Liver (tissue), 9 donors: ENCODE measurements around the gene CDC42BPB. TPM values are rescaled to one million over a fixed set of nuclear protein-coding genes. Genes with fewer than 3 reads are reported as not detected.

Experiments
- DNase-seq: peaks from one replicate; pipeline ENCODE4 v3.0.0-alpha.2; 2017; ENCODE audit warnings: low spot score
- H3K27ac ChIP-seq, 2 donors: one replicate each; pipeline ENCODE4 v1.7.0; 2013; ENCODE audit warnings: inconsistent platforms in 2 of 2, low read length in 2 of 2, control low read depth in 1 of 2, low read depth in 1 of 2, mild to moderate bottlenecking in 1 of 2
- H3K27me3 ChIP-seq, 4 donors: one replicate each; pipeline versions ENCODE4 v1.6.1 to v1.7.0; 2013; ENCODE audit warnings: low read length in 3 of 4, inconsistent platforms in 1 of 4, mild to moderate bottlenecking in 1 of 4, moderate library complexity in 1 of 4; ENCODE audit not compliant: control insufficient read depth in 4 of 4, insufficient read depth in 4 of 4
- H3K36me3 ChIP-seq, 4 donors: one replicate each; pipeline versions ENCODE4 v1.6.1 to v1.7.0; 2013; ENCODE audit warnings: low read length in 3 of 4, mild to moderate bottlenecking in 3 of 4, low read depth in 1 of 4, moderate library complexity in 1 of 4; ENCODE audit not compliant: control insufficient read depth in 4 of 4, insufficient read depth in 3 of 4
- H3K4me1 ChIP-seq, 4 donors: one replicate each; pipeline versions ENCODE4 v1.6.1 to v1.7.0; 2013; ENCODE audit warnings: low read length in 3 of 4, mild to moderate bottlenecking in 3 of 4, moderate library complexity in 1 of 4; ENCODE audit not compliant: control insufficient read depth in 4 of 4, insufficient read depth in 4 of 4
- H3K4me3 ChIP-seq, 3 donors: one replicate each; pipeline versions ENCODE4 v1.6.1 to v1.7.0; 2013; ENCODE audit warnings: low read length in 3 of 3, control low read depth in 1 of 3, low read depth in 1 of 3, mild to moderate bottlenecking in 1 of 3
- H3K9ac ChIP-seq, 2 donors: one replicate each; pipeline ENCODE4 v1.7.0; 2013; ENCODE audit warnings: low read length in 2 of 2, mild to moderate bottlenecking in 2 of 2, moderate library complexity in 2 of 2, control low read depth in 1 of 2, low read depth in 1 of 2
- H3K9me3 ChIP-seq, 4 donors: one replicate each; pipeline versions ENCODE4 v1.6.1 to v1.7.0; 2013; ENCODE audit warnings: low read length in 3 of 4; ENCODE audit not compliant: control insufficient read depth in 4 of 4
- ATF3 ChIP-seq: IDR thresholded peaks from 2 replicates; pipeline ENCODE4 v1.6.1; 2016; ENCODE audit warnings: antibody characterized with exemption
- CTCF ChIP-seq: fragments of 150-350 bp; IDR thresholded peaks from 2 replicates; pipeline ENCODE4 v1.5.1; 2017; ENCODE audit warnings: improper control_type of control experiment, low read depth, low read length; ENCODE audit not compliant: missing input control
- EGR1 ChIP-seq, 2 donors: IDR thresholded peaks; 2 replicates each; pipeline ENCODE4 v1.6.1; 2016 to 2018; ENCODE audit warnings: antibody characterized with exemption in 2 of 2, low read depth in 2 of 2
- GABPA ChIP-seq, 2 donors: IDR thresholded peaks in 1 of 2; conservative IDR thresholded peaks in 1 of 2; 2 replicates each; pipeline ENCODE4 v1.6.1; 2016; ENCODE audit warnings: antibody characterized with exemption in 2 of 2, mild to moderate bottlenecking in 1 of 2, moderate library complexity in 1 of 2
- HNF4A ChIP-seq, 2 donors: conservative IDR thresholded peaks; 2 replicates each; pipeline ENCODE4 v1.6.1; 2016; ENCODE audit warnings: antibody characterized with exemption in 2 of 2, mild to moderate bottlenecking in 2 of 2
- JUND ChIP-seq, 2 donors: IDR thresholded peaks; 2 replicates each; pipeline ENCODE4 v1.6.1; 2016; ENCODE audit warnings: antibody characterized with exemption in 2 of 2
- MAX ChIP-seq: IDR thresholded peaks from 2 replicates; pipeline ENCODE4 v1.6.1; 2016; ENCODE audit warnings: antibody characterized with exemption
- NR2F2 ChIP-seq: IDR thresholded peaks from 2 replicates; pipeline ENCODE4 v1.6.1; 2016; ENCODE audit warnings: antibody characterized with exemption
- RAD21 ChIP-seq, 2 donors: IDR thresholded peaks; 2 replicates each; pipeline ENCODE4 v1.6.1; 2016; ENCODE audit warnings: antibody characterized with exemption in 2 of 2, mild to moderate bottlenecking in 2 of 2
- RXRA ChIP-seq, 2 donors: IDR thresholded peaks; 2 replicates each; pipeline ENCODE4 v1.6.1; 2017 to 2018; ENCODE audit warnings: antibody characterized with exemption in 2 of 2, mild to moderate bottlenecking in 1 of 2
- TAF1 ChIP-seq: conservative IDR thresholded peaks from 2 replicates; pipeline ENCODE4 v1.6.1; 2016; ENCODE audit warnings: antibody characterized with exemption, mild to moderate bottlenecking
- ZBTB33 ChIP-seq: IDR thresholded peaks from 2 replicates; pipeline ENCODE4 v1.6.1; 2016; ENCODE audit warnings: antibody characterized with exemption
- WGBS: extraction: QIAGEN DNeasy Blood & Tissue Kit; methylation state at CpG from one replicate; pipeline ENCODE4 v1.1.7; 2013; 5-methylcytosine and 5-hydroxymethylcytosine counted together
- polyA plus RNA-seq, 2 donors: library from polyadenylated mRNA; stranded (reverse) in 1 of 2; unstranded in 1 of 2; fragments of 200-250 nt in 1 of 2; fragments of >200 nt in 1 of 2; fragmentation: Nextera tagmentation in 1 of 2; extraction: Ambion mirVana in 1 of 2; gene quantifications; one replicate each; pipeline versions ENCODE4 v1.2.1 to v1.2.3, GENCODE V29; 2013 to 2015
- total RNA-seq, 2 donors: library from RNA; depleted of rRNA; stranded (reverse); fragments of >200 nt; gene quantifications; one replicate each; pipeline ENCODE4 v1.2.3, GENCODE V29; 2014
- donor health status: healthy.
- donor health status: healthy.
- donor health status: healthy.
- donor health status: healthy.
- donor health status: healthy.

Gene CDC42BPB
- total and polyA plus RNA-seq, 4 donors, result 4.1 to 78.7 (median 29.7) TPM

- no peak for TF ChIP-seq ATF3
- no peak for TF ChIP-seq GABPA (IDR thresholded peaks at IDR 0.05 in 1 of 2, conservative IDR thresholded peaks at IDR 0.05 in 1 of 2)
- no peak for TF ChIP-seq ZBTB33
- TF ChIP-seq RAD21 (IDR thresholded peaks at IDR 0.05), result no peak
- no peak for TF ChIP-seq TAF1
- TF ChIP-seq CTCF, result no peak
- no peak for TF ChIP-seq EGR1 (IDR thresholded peaks at IDR 0.05; ENCODE audit: low read depth in 2 of 2)
- no peak for TF ChIP-seq RXRA (IDR thresholded peaks at IDR 0.05)
- no peak for TF ChIP-seq JUND (IDR thresholded peaks at IDR 0.05)
- no peak for DNase-seq
- no peak overlapping the region for H3K27ac ChIP-seq
- H3K4me1 ChIP-seq, result no peaks in the 10 kb centered on the region
- WGBS, result 95% methylated on average over 19 of the region's 19 CpGs
- H3K4me3 ChIP-seq, result no peak overlapping the region
- no peaks in the 10 kb centered on the region for H3K27me3 ChIP-seq
- no peak overlapping the region for H3K9ac ChIP-seq
- peaks cover 0 to 9% (median 2%) of the 10 kb centered on the region in 4 donors for H3K9me3 ChIP-seq
- H3K36me3 ChIP-seq, result peaks cover 10 to 71% (median 38%) of the 10 kb centered on the region in 4 donors
Observed at GRCh38 chr14:102984336-102985102, 72.8 kb downstream of the CDC42BPB start.

GRCh38 chr14:102983496-102983895 is 73.9 kb downstream of the CDC42BPB start:
- Histone ChIP-seq H3K9me3 (peaks cover 0 to 8% (median 2%) of the 10 kb centered on the region in 4 donors), H3K4me3 (no peak overlapping the region), H3K27ac (no peak overlapping the region), H3K4me1 (no peaks in the 10 kb centered on the region), H3K9ac (no peak overlapping the region), H3K36me3 (peaks cover 10 to 72% (median 33%) of the 10 kb centered on the region in 4 donors), H3K27me3 (no peaks in the 10 kb centered on the region)
- TF ChIP-seq HNF4A (conservative IDR thresholded peaks at IDR 0.05) (no peak), ATF3 (no peak), NR2F2 (no peak), MAX (no peak), GABPA (IDR thresholded peaks at IDR 0.05 in 1 of 2, conservative IDR thresholded peaks at IDR 0.05 in 1 of 2) (no peak)
- 94% methylated on average over 14 of the region's 14 CpGs for WGBS
- no peak for DNase-seq
